ENCODE measurements around the gene FGFBP3. TPM values are rescaled to one million over a fixed set of nuclear protein-coding genes. Genes with fewer than 3 reads are reported as not detected.

Gene FGFBP3
- total and polyA plus RNA-seq, 2 experiments from 2014 or later, result 65.7 to 73.9 TPM

- peaks cover 32% of the 10 kb centered on the region for H3K4me1 Mint-ChIP-seq
- no peak overlapping the region for H3K27ac Mint-ChIP-seq
- no peaks in the 10 kb centered on the region for H3K27me3 ChIP-seq (ENCODE audit: insufficient read depth)
- no peak for DNase-seq (ENCODE audit: low spot score)
- peak overlapping the region; percentile 87 for H3K4me3 Mint-ChIP-seq
- no peak overlapping the region for H3K27ac ChIP-seq (ENCODE audit: low read depth)
- H2AFZ ChIP-seq, result no peak overlapping the region
- H3K4me1 ChIP-seq (ENCODE audit: insufficient read depth), result peaks cover 28% of the 10 kb centered on the region
- peaks cover 42% of the 10 kb centered on the region for H3K36me3 Mint-ChIP-seq (ENCODE audit: low read depth)
- peak overlapping the region; percentile 82 for H3K4me3 ChIP-seq
- H3F3A ChIP-seq (replicated peaks; ENCODE audit: low read depth), result no peaks in the 10 kb centered on the region; the same call in 1 of the 2 replicates
- peaks cover 23% of the 10 kb centered on the region for H3K79me2 ChIP-seq (replicated peaks; ENCODE audit: insufficient read depth)
- no peak for TF ChIP-seq JUNB (IDR thresholded peaks at IDR 0.05; ENCODE audit: unreplicated experiment)
- no peak for TF ChIP-seq ZNF114 (CRISPR knock-in tag; IDR thresholded peaks at IDR 0.05)
- TF ChIP-seq REST (IDR thresholded peaks at IDR 0.05; ENCODE audit: unreplicated experiment), result no peak
- TF ChIP-seq POLR2AphosphoS5 (IDR thresholded peaks at IDR 0.05; ENCODE audit: low read depth), result no peak
- no peak for TF ChIP-seq EZH2 (IDR thresholded peaks at IDR 0.05; ENCODE audit: low read depth, unreplicated experiment)
- H4K20me1 ChIP-seq (replicated peaks; ENCODE audit: insufficient read depth), result no peaks in the 10 kb centered on the region
- peaks cover 3% of the 10 kb centered on the region; the same call in 2 of the 3 replicates for H3K9me3 Mint-ChIP-seq
- H3K27me3 Mint-ChIP-seq (ENCODE audit: insufficient read depth, low read depth, poor library complexity), result peaks cover 11% of the 10 kb centered on the region
- H3K36me3 ChIP-seq (ENCODE audit: insufficient read depth), result peaks cover 8% of the 10 kb centered on the region; the same call in 1 of the 2 replicates
- peak overlapping the region; percentile 92 for H3K4me2 ChIP-seq
- no peak for ATAC-seq
- no peaks in the 10 kb centered on the region for H3K9me2 ChIP-seq (ENCODE audit: insufficient read depth)
Observed at GRCh38 chr10:91907033-91907594, 2.2 kb downstream of the FGFBP3 start.

- peaks cover 8% of the 10 kb centered on the region; the same call in 1 of the 2 replicates for H3K36me3 ChIP-seq (ENCODE audit: insufficient read depth)
- no peak overlapping the region for H3K4me2 ChIP-seq
- H3K4me1 ChIP-seq (ENCODE audit: insufficient read depth), result peaks cover 14% of the 10 kb centered on the region
- no peak overlapping the region for H3K4me3 ChIP-seq
- H3K79me2 ChIP-seq (replicated peaks; ENCODE audit: insufficient read depth), result peaks cover 7% of the 10 kb centered on the region
- H3K36me3 Mint-ChIP-seq (ENCODE audit: low read depth), result peaks cover 30% of the 10 kb centered on the region
- no peak overlapping the region; the same call in 1 of the 2 replicates for H3K27ac Mint-ChIP-seq
- peak overlapping the region; percentile 28; the same call in 1 of the 2 replicates for H3K27ac ChIP-seq (ENCODE audit: low read depth)
- peak; percentile 47 for ATAC-seq
- H3K4me3 Mint-ChIP-seq, result no peak overlapping the region
- peaks cover 5% of the 10 kb centered on the region for H3K27me3 Mint-ChIP-seq (ENCODE audit: insufficient read depth, low read depth, poor library complexity)
- no peaks in the 10 kb centered on the region for H3K27me3 ChIP-seq (ENCODE audit: insufficient read depth)
- no peak overlapping the region for H2AFZ ChIP-seq
- H3F3A ChIP-seq (replicated peaks; ENCODE audit: low read depth), result no peaks in the 10 kb centered on the region; the same call in 1 of the 2 replicates
- H4K20me1 ChIP-seq (replicated peaks; ENCODE audit: insufficient read depth), result no peaks in the 10 kb centered on the region
- 0 out of 2 replicates have a peak, but pooled peaks cover 7% of the 10 kb centered on the region for H3K9me2 ChIP-seq (ENCODE audit: insufficient read depth)
- DNase-seq (ENCODE audit: low spot score), result no peak
- peaks cover 4% of the 10 kb centered on the region; the same call in 1 of the 3 replicates for H3K9me3 Mint-ChIP-seq
- H3K4me1 Mint-ChIP-seq, result peaks cover 30% of the 10 kb centered on the region
- TF ChIP-seq REST (IDR thresholded peaks at IDR 0.05; ENCODE audit: unreplicated experiment) (no peak), ZNF331 (CRISPR knock-in tag; IDR thresholded peaks at IDR 0.05; ENCODE audit: low read depth) (no peak), CTCF (conservative IDR thresholded peaks at IDR 0.05; ENCODE audit: low read depth in 2 of 2) (no peak), POLR2AphosphoS5 (IDR thresholded peaks at IDR 0.05; ENCODE audit: low read depth) (no peak), EZH2 (IDR thresholded peaks at IDR 0.05; ENCODE audit: low read depth, unreplicated experiment) (no peak), ETS1 (IDR thresholded peaks at IDR 0.05) (no peak), ZNF114 (CRISPR knock-in tag; IDR thresholded peaks at IDR 0.05) (no peak), STAT1 (IDR thresholded peaks at IDR 0.05; ENCODE audit: unreplicated experiment) (no peak)
Observed at GRCh38 chr10:91901784-91902677, 7.3 kb downstream of the FGFBP3 start.

Data from GM23338 (cell line).